Activated B cell treated with CpG ODN at 0.5 μM for 24 hours (primary cell): Measurements from ENCODE around the gene ARHGAP25. TPM values are rescaled to one million over a fixed set of nuclear protein-coding genes. Genes with fewer than 3 reads are reported as not detected.

ENCODE experiments used
- ATAC-seq: fragments of 200-7000 bp; cut with Tn5 transposase; one replicate; pipeline ENCODE4 v1.10.0; 2021; ENCODE audit warnings: low read depth, mild to moderate bottlenecking, moderate library complexity
- CTCF ChIA-PET: fragments of 350-600 bp; sonication (Branson Sonifier 250); formaldehyde crosslinking; loops from one replicate; lab custom pipeline; 2021; ENCODE audit warnings: antibody characterized with exemption; lab: Charles Lee
- POLR2A ChIA-PET: fragments of 350-600 bp; sonication (Branson Sonifier 250); formaldehyde crosslinking; loops from one replicate; lab custom pipeline; 2021; ENCODE audit warnings: antibody characterized with exemption; lab: Charles Lee
- DNase-seq: peaks from one replicate; pipeline ENCODE4 v3.0.0; 2022
- H3K27ac Mint-ChIP-seq: one replicate; pipeline ENCODE4 v1.8.0; 2020; ENCODE audit warnings: mixed read lengths
- H3K27me3 Mint-ChIP-seq: one replicate; pipeline ENCODE4 v1.8.0; 2021; ENCODE audit warnings: mixed read lengths
- H3K36me3 Mint-ChIP-seq: one replicate; pipeline ENCODE4 v1.8.0; 2021; ENCODE audit warnings: low read depth, mixed read lengths
- H3K4me1 Mint-ChIP-seq: one replicate; pipeline ENCODE4 v1.8.0; 2021; ENCODE audit warnings: mixed read lengths
- H3K4me3 Mint-ChIP-seq: one replicate; pipeline ENCODE4 v1.8.0; 2020; ENCODE audit warnings: mild to moderate bottlenecking, mixed read lengths
- H3K9me3 Mint-ChIP-seq: one replicate; pipeline ENCODE4 v1.8.0; 2020; ENCODE audit warnings: mixed read lengths
- intact Hi-C: fragments of 100-400 bp; cut with micrococcal nuclease; formaldehyde crosslinking; loops from one replicate; pipeline ENCODE4 v1.15.1; 2024
- total RNA-seq: library from RNA; stranded (reverse); gene quantifications from 2 replicates; pipeline ENCODE4 v1.2.3, GENCODE V29; 2022
- TF ChIP-seq, protein P1 (sequence below): fragments of 200-600 bp; IDR thresholded peaks from one replicate; pipeline ENCODE4 v1.8.0; 2022; ENCODE audit warnings: antibody characterized with exemption, mild to moderate bottlenecking

ARHGAP25 gene
- total RNA-seq, 1 donor from 2014 or later = 336 TPM

GRCh38 chr2:68764041-68764805 lies 29.6 kb downstream of the ARHGAP25 start:
- no peaks in the 10 kb centered on the region for H3K27me3 Mint-ChIP-seq

GRCh38 chr2:68764806-68765311 lies 30.2 kb downstream of the ARHGAP25 start:
- H3K27ac Mint-ChIP-seq = peak overlapping the region; percentile 96
- ChIA-PET POLR2A (interaction anchor here (0.5 to 22.0 kb wide), 9 partner anchors 12 to 143 kb away, joined by 3 to 1418 read pairs (median 6); no protein-coding TSS in a partner anchor), CTCF (interaction anchor here (1.1 to 3.5 kb wide), 7 partner anchors 10 to 161 kb away, joined by 3 to 29 read pairs (median 4); partner anchors contain the start of gene ARHGAP25)
- TF ChIP-seq, protein P1, sequence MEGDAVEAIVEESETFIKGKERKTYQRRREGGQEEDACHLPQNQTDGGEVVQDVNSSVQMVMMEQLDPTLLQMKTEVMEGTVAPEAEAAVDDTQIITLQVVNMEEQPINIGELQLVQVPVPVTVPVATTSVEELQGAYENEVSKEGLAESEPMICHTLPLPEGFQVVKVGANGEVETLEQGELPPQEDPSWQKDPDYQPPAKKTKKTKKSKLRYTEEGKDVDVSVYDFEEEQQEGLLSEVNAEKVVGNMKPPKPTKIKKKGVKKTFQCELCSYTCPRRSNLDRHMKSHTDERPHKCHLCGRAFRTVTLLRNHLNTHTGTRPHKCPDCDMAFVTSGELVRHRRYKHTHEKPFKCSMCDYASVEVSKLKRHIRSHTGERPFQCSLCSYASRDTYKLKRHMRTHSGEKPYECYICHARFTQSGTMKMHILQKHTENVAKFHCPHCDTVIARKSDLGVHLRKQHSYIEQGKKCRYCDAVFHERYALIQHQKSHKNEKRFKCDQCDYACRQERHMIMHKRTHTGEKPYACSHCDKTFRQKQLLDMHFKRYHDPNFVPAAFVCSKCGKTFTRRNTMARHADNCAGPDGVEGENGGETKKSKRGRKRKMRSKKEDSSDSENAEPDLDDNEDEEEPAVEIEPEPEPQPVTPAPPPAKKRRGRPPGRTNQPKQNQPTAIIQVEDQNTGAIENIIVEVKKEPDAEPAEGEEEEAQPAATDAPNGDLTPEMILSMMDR = no peak
- H3K4me3 Mint-ChIP-seq = peak overlapping the region; percentile 72
- no peaks in the 10 kb centered on the region for H3K9me3 Mint-ChIP-seq
- H3K4me1 Mint-ChIP-seq = peaks cover 95% of the 10 kb centered on the region
- H3K36me3 Mint-ChIP-seq = peaks cover 4% of the 10 kb centered on the region
- ATAC-seq = no peak
- H3K27me3 Mint-ChIP-seq = no peaks in the 10 kb centered on the region
- intact Hi-C loops = no loop called here
- DNase-seq = no peak

More at GRCh38 chr2:68764041-68764805, 29.6 kb downstream of the ARHGAP25 start:
- Mint-ChIP-seq H3K9me3 (no peaks in the 10 kb centered on the region), H3K27ac (peak overlapping the region; percentile 96), H3K4me1 (peaks cover 93% of the 10 kb centered on the region), H3K4me3 (peak overlapping the region; percentile 72), H3K36me3 (peaks cover 9% of the 10 kb centered on the region)
- intact Hi-C loops = no loop called here
- POLR2A ChIA-PET = interaction anchor here (0.5 to 22.0 kb wide), 10 partner anchors 11 to 144 kb away, joined by 3 to 1418 read pairs (median 5); no protein-coding TSS in a partner anchor
- TF ChIP-seq, protein P1 = no peak
- ATAC-seq (no peak), DNase-seq (no peak)
- CTCF ChIA-PET = interaction anchor here (1.1 to 3.5 kb wide), 7 partner anchors 9 to 161 kb away, joined by 3 to 29 read pairs (median 4); partner anchors contain the start of gene ARHGAP25

- ATAC-seq = no peak
- TF ChIP-seq, protein P1 = no peak
- Mint-ChIP-seq H3K9me3 (no peaks in the 10 kb centered on the region), H3K4me3 (peak overlapping the region; percentile 67), H3K27me3 (no peaks in the 10 kb centered on the region), H3K36me3 (peaks cover 2% of the 10 kb centered on the region), H3K4me1 (peaks cover 98% of the 10 kb centered on the region), H3K27ac (peak overlapping the region; percentile 96)
- ChIA-PET CTCF (interaction anchor here (0.7 to 3.5 kb wide), 9 partner anchors 9 to 159 kb away, joined by 3 to 29 read pairs (median 3); no protein-coding TSS in a partner anchor), POLR2A (interaction anchor here (0.5 to 22.0 kb wide), 24 partner anchors 10 to 394 kb away, joined by 3 to 1418 read pairs (median 4); partner anchors contain the start of gene ARHGAP25)
- intact Hi-C loops = loop anchor here (1.0 to 2.0 kb wide), 2 partner anchors 8 to 31 kb away; partner anchors contain the start of gene ARHGAP25
- DNase-seq = no peak
Measured at GRCh38 chr2:68765739-68766375, 31.2 kb downstream of the ARHGAP25 start.

DNA sequence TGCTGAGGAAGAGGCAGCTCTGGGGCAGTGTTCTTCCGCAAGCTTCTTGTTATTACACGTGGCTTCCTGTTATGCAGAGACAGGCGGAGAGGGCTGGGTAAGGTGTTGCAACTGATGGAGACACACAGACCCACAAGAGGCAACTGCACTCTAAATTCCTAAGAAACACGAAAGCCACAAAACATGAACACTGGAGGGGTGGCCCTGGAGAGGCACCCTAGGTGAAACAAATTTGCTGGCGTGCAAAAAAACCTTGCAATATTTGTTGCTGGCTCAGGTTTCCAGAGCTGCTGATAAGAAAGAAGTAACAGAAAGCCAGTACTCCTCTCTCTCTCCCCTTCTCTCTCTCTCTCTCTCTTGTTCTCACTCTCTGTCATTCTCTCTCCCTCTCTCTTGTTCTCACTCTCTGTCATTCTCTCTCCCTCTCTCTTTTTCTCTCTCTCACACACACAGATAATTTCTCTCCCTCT lies 31.8 kb downstream of the ARHGAP25 start:
- Mint-ChIP-seq H3K4me1 (peaks cover 98% of the 10 kb centered on the region), H3K27me3 (no peaks in the 10 kb centered on the region), H3K4me3 (peak overlapping the region; percentile 67), H3K27ac (peak overlapping the region; percentile 96), H3K9me3 (no peaks in the 10 kb centered on the region), H3K36me3 (peaks cover 2% of the 10 kb centered on the region)
- DNase-seq (no peak), ATAC-seq (peak; percentile 41)
- intact Hi-C loops = loop anchor here (1.0 to 2.0 kb wide), 2 partner anchors 8 to 32 kb away; partner anchors contain the start of gene ARHGAP25
- POLR2A ChIA-PET = interaction anchor here (0.5 to 22.0 kb wide), 24 partner anchors 11 to 395 kb away, joined by 3 to 1418 read pairs (median 4); partner anchors contain the start of gene ARHGAP25
- TF ChIP-seq, protein P1 = no peak
- CTCF ChIA-PET = interaction anchor here (0.7 to 3.5 kb wide), 9 partner anchors 8 to 159 kb away, joined by 3 to 29 read pairs (median 3); no protein-coding TSS in a partner anchor
